Stimulated activated CD8-positive, alpha-beta memory T cell treated with anti-CD3 and anti-CD28 coated beads, Interleukin-7, amount 100 ng/mL, for 24 hours (primary cell): ENCODE data around the gene CEACAM19.
A peak's percentile ranks its signal among the peaks of the same experiment; 100 is the strongest.
"Not testable (repeated sequence)": the region's sequence is repeated elsewhere in the genome, so short reads cannot be mapped to it uniquely, and the experiment has no call there.

Experiments used
- DNase-seq: peaks from one replicate; pipeline ENCODE4 v3.0.0-alpha.2; 2020; ENCODE audit warnings: low read depth

CEACAM19 gene

GRCh38 chr19:44645407-44646048 is 25.8 kb upstream of the CEACAM19 start:
- DNase-seq = no peak

GRCh38 chr19:44646049-44646416 is 25.2 kb upstream of the CEACAM19 start:
- no peak for DNase-seq

GRCh38 chr19:44647144-44647543 is 24.1 kb upstream of the CEACAM19 start:
- no peak for DNase-seq

- DNase-seq = no peak
Measured at GRCh38 chr19:44648631-44649251, 22.5 kb upstream of the CEACAM19 start.

- DNase-seq = no peak
Measured at GRCh38 chr19:44649578-44650145, 21.6 kb upstream of the CEACAM19 start.

GRCh38 chr19:44653343-44653742 is 17.9 kb upstream of the CEACAM19 start:
- no peak for DNase-seq

GRCh38 chr19:44653977-44654774 is 17.1 kb upstream of the CEACAM19 start:
- peak; percentile 56 for DNase-seq

GRCh38 chr19:44657211-44657921 is 13.9 kb upstream of the CEACAM19 start:
- DNase-seq = peak; percentile 53

- DNase-seq = no peak
Measured at GRCh38 chr19:44658069-44658733, 13.1 kb upstream of the CEACAM19 start.

- no peak for DNase-seq
Measured at GRCh38 chr19:44660081-44660480, 11.2 kb upstream of the CEACAM19 start.

GRCh38 chr19:44661205-44661604 is 10.1 kb upstream of the CEACAM19 start:
- no peak for DNase-seq

- DNase-seq = no peak
Measured at GRCh38 chr19:44661904-44662303, 9.4 kb upstream of the CEACAM19 start.

- DNase-seq = no peak
Measured at GRCh38 chr19:44662691-44663385, 8.4 kb upstream of the CEACAM19 start.

- DNase-seq = no peak
Measured at GRCh38 chr19:44663996-44664395, 7.3 kb upstream of the CEACAM19 start.

GRCh38 chr19:44664976-44665375 is 6.3 kb upstream of the CEACAM19 start:
- DNase-seq = no peak

- DNase-seq = no peak
Measured at GRCh38 chr19:44666852-44667556, 4.3 kb upstream of the CEACAM19 start.

GRCh38 chr19:44668985-44669764 is 2.1 kb upstream of the CEACAM19 start:
- no peak for DNase-seq

- DNase-seq = not testable (repeated sequence)
Measured at GRCh38 chr19:44670027-44670426, 1.3 kb upstream of the CEACAM19 start.

- DNase-seq = no peak
Measured at GRCh38 chr19:44672226-44672625, 944 bp downstream of the CEACAM19 start.

- DNase-seq = no peak
Measured at GRCh38 chr19:44673510-44673909, 2.2 kb downstream of the CEACAM19 start.
